Measurements from ENCODE around the gene CCSER1.
"Not testable (repeated sequence)": the region's sequence is repeated elsewhere in the genome, so short reads cannot be mapped to it uniquely, and the experiment has no call there.

CCSER1 gene

DNA sequence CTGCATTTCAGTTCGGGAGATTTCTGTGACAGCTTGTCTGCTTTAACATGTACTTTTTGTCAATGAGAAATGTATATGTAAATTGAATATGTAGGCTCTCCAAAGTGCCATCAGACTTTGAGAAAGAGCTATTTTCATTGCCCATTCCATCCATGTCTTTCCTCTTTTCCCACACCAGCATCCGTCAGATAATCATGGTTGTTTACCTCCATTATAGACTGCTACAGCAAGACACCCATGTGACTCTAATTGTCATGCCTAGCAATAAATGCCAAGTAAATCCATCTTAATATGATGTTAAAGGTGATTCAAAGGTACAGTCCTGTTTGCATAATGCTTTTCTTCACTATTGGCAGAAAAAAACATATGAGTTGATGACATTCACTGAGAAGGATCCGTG, 1157.3 kb downstream of the CCSER1 start:
- no peak for DNase-seq (ENCODE audit: low read depth)

DNA sequence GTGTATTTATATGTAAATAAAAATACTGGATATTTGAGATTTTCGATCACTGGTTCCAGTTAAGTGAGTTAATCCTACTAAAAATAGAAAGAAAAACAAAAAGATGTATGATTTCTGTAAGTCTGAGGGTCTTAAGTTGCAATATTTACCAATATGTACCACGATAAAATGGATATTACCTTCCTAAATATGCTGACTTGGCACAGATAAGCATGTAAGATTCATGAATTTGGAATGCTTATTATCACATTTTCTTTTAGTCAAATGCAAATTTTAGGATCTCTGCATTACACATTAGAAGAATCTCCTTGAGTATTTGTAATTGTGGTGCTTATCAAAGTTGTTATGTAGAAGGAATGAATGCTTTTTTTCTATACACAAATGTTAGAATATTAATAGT, 1158.3 kb downstream of the CCSER1 start:
- DNase-seq (ENCODE audit: low read depth): no peak

DNA sequence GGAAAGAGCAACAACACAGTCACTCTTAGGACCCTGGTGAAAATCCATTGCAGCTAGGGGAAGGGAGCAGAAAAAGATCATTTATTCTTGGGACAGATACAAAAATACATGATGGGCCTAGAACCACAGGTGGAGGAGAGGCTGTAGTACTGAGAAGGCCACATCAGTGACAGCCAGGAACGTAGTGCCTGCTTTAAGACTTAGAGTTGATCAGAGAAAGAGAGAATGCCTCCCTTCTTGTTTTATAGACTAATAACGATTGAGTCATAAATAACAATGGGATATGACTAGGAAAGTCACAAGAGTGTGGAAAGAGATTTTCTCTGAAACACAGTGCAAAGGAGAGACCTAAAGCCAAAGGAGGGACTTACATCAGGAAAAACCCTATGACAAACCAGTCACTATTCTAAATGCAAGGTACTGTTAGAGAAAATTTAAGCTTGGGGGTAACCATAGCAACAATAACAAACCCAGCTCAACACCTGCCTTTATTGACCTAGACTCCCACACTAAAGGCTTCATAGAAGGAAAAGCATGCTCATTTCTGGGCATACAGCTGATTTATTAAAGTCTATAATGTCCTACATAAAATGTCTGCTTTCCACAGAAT, 1161.6 kb downstream of the CCSER1 start:
- no peak for DNase-seq (ENCODE audit: low read depth)

DNA sequence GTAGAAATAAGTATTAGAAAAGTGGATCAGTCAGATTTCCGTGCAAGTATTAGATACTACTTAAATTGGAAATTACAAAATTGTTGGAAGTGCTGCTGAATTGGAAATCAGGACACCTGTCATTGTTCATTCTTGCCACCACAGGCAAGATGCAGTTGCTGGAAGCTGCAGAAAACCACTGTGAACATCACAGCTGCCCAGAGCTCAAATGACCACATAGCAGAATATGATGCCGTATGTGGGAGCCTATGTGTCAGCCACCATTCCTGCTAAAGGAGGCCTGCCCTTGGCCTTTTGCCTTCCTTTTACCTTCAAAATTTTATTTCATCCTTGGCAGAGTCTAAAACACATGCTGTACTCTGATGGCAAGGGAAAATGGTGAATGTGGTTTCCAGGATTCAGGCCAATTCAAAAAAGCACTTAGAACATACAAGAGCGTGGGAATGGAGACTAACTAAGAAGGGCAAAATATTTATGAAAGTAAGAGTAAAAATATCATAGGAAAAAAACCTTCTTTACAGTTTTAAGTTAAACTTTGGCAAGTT, 1171.0 kb downstream of the CCSER1 start:
- DNase-seq (ENCODE audit: low read depth): no peak

DNA sequence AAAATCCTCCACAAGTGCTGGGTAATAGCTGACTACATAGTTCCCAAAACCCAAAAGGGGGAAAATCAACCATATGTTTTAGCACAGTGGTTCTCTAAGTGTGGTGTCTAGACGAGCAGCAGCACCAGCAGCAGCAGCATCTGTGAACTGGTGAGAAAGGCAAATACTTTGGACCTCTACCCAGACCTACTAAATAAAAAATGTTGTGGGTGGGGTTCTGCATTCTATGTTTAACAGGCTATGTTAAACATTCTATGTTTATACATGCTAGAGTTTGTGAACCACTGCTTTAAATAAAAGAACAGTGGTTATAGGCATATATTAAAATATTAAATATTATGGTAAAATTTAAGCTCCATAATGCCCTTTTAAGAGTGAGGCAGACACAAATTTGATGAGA, 1171.6 kb downstream of the CCSER1 start:
- DNase-seq (ENCODE audit: low read depth): no peak

DNA sequence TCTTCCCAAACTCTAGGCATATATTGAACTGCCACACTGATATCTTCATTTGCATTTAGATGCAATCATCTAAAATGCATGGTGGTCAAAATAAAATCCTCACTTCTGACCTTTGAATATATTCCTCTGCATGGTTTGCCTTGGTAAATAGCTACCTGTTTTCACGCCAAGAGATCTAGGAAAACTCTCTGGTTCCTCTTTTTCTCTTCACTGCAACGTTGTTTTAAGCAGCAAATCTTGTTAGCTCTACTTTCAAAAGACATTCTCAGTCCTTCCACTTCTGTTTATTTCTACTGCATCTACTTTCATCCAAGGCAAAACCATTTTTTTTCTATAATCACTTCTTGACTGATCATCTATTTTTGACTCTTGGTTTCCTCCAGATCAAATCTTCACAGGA, 1174.9 kb downstream of the CCSER1 start:
- DNase-seq (ENCODE audit: low read depth): no peak

DNA sequence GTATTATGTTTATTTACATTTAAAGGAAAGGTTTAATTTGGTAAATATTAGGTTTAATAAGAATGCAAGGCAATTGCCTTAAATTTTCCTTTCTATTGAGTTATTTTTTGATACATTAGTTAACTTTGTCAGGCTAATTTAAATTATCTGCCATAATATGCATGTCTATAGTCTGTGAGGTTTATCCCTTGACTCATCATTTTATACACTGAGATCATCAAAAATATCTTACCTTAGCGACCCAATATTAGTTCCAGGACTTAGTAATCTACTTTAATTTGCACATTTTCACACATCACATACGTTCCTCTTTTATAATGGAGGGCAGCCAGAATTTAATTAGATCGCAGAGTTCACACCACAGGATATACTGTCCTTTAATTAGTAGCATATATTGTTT, 1177.1 kb downstream of the CCSER1 start:
- no peak for DNase-seq (ENCODE audit: low read depth)

DNA sequence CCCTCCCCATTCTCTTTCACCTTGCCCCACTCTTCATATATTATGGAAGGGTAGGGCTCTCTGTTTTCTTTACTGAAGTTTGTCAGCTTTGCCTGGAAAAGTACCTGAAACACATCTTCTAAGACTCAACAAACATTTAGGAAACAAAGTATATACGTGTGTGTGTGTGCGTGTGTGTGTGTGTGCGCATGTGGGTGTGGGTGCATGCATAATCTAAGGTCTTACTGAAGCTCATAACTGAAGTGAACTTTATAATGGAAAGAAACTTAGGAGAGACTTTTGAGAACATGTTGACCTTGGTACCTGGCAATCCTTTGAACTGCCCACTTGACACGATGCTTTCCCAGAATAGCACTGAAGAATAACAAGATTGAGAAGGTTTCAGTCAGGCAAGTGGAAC, 1190.2 kb downstream of the CCSER1 start:
- no peak for DNase-seq (ENCODE audit: low read depth)

DNA sequence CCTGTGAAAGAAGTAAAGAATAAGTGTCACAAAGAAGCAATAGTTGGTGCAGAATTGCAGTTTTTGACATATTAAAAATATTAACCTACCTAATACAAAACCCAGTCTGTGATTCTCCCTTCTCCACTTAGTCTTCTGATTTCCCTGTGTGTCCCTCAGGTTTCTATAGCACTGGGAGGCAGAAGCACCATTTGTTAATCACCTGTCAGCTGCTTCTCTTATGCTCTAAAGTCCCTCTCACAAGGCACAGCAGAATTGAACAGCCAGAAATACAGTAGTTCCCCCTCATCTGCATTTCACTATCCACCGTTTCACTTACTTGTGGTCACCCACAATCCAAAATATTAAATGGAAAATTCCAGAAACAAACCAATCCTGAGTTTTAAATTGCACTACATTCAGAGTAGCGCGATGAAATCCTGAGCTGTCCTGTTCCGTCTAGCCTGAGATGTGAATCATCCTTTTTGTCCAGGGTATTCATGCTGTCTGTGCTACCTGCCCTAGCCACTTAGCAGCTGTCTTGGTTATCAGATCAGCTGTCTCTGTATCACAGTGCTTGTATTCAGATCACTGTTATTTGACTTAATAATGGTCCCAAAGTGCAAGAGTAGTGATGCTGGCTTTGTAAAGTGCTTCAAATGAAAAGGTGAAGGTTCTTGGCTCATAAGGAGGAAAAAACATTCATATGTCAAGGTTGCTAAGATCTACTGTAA, 1192.5 kb downstream of the CCSER1 start:
- no peak for DNase-seq (ENCODE audit: low read depth)

DNA sequence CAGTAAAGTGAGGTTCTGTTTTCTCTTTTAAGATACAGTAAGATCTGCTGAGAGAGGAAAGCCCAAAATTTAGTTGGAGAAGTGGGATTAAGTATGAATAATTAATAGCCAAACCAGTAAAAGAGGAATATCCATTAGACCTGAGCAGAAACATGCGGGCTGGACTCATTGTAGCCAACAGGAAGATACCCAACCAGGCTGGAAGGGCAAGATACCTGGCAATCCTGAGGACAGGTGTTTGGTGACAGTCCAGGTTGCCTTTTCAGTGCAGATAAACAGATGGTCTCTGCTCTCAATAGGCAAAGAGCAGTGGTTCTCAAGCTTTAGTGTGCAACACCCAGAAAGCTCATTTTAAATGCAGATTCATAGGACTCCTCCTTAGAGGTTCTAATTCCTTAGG, 1195.8 kb downstream of the CCSER1 start:
- DNase-seq (ENCODE audit: low read depth): no peak

DNA sequence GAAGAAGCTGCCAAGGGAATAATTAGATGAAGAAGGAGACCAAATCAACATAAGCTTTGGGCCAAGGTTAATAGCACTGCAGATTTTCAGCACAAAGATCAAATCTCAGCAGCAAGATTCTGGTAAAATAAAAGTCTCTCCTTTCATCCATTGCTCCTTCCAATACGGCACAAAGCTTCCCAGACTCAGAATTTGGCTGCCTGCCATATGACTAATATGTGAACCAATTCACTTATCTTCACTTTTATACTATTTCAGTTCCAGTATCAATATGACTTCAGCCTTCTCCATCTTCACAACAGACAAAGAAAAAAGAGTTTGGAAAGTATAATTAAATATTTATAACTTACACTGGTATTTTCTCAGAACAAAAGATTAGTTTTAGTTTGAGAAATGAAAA, 1198.3 kb downstream of the CCSER1 start:
- peak; percentile 1 for DNase-seq (ENCODE audit: low read depth)

DNA sequence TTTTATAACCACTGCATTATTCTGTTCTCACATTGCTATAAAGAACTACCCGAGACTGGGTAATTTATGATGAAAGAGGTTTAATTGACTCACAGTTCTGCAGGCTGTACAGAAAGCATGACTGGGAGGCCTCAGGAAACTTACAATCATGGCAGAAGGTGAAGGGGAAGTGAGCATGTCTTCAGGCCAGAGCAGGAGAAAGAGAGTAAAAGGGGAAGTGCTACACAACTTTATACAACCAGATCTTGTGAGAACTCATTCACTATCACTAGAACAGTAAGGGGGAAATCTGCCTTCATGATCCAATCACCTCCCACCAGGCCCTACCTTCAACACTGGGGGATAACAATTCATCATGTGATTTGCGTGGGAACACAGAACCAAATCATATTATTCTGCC, 1199.0 kb downstream of the CCSER1 start:
- not testable (repeated sequence) for DNase-seq (ENCODE audit: low read depth)

DNA sequence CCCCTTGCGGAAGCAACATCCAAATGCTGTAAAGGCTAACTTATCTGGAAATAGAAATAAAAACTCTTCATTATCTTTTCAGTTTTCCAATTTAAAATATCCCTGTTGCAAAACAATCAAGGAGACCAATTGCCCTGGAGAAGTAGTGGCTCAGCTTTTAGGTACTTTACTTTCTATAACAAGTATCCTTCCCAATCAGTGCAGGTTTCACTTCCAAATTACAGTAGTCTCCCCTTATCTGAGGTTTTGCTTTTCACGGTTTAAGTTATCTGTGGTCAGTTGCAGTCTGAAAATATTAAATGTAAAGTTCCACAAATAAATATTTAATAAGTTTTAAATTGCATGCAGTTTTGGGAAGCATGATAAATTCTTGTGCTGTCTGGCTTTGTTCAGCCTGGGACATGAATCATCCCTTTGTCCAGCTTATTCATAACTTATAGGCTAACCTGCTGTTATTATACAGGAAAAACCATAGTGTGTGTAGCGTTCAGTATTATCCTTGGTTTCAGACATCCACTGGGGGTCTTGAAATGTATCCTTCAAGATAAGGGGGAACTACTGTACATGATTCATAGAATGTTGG, 1203.5 kb downstream of the CCSER1 start:
- DNase-seq (ENCODE audit: low read depth): no peak

DNA sequence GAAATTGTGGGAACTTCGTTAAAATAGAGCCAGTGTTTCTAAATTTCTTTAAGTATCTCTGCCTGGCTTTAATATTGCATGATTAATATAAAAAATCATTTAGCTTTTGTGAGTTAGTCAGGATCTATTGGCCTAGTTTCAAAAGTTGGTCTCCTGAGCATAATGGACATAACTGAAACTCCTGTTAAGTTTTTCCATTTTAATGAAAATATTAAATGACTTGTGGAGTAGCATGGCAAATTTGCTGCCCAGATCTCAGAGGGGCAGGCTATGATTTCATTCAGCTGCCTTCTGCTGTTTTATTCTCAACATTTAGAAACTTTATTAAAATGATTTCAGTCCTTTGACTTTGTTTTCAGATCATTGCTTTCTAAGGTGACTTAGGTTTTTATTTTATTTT, 1213.6 kb downstream of the CCSER1 start:
- no peak for DNase-seq (ENCODE audit: low read depth)

DNA sequence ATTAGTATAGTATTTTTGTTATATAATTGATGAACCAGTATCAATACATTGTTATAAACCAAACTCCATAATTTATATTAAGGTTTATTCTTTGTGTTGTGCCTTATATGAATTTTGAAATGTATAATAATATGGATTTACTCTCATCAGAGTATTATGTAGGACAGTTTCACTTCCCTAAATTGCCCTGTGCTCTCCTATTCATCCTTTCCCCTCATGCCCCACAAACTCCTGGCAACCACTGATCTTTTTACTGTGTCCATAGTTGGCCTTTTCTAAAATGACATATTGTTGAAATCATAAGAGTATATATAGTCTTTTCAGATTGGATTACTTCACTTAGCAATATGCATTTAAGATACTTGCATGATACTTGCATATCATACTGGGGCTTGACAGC, 1218.4 kb downstream of the CCSER1 start:
- no peak for DNase-seq (ENCODE audit: low read depth)

DNA sequence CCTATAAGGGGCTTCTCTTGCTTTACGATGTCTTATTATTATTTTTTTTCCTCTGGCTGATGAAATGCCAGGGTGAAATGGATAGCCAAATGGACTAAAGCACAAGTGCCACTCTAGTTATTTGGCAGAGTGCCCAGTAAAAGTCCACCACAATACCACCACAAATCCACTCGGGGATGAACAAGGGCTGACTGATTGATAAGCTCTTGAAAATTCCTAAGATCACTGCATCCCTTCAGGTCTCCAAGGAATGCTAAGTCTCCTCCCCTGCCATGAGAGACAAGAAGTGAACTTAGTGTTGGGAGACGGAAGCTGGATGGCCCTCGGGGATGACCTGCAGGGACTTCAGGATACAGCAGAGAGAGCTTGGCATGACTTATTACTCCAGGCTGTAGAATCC, 1229.3 kb downstream of the CCSER1 start:
- DNase-seq (ENCODE audit: low read depth): not testable (repeated sequence)

DNA sequence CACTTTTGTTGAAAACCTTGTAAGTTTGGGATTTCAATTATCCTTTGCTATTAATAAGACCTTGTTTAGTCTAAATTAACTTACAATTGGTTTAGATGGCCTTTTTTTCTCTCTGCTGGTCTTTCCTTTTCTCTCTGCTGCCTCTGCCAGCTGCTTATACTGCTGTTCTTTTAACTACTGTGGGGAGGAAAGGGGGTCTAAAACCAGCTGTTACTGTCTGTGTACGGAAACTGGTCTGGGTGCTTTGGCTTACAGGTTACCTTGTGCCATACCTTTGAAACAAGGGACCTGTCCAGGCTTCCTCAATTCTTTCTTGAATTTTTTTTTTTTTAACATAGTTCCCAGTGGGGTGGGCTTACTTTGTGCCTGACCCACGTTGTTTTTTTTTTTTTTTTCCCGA, 1230.8 kb downstream of the CCSER1 start:
- DNase-seq (ENCODE audit: low read depth): not testable (repeated sequence)

DNA sequence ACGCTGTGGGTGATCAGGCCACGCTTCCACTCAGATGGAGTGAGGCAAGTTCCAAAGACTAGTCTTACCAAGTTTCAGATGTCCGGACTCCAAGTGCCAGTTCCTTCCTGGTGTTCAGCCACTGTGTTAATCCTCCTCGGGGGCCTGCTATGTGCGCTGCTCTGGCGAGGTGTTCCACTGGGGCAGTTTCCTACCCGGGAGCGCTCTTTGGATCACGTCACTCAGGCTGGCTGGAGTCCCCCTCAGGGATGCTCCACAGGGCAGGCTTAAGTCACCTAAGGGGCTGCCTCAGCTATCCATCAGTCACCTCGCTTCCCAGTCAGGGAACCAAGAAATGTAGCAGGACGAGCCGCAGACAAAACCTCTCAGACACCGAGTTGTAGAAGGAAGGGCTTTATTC, 1231.4 kb downstream of the CCSER1 start:
- DNase-seq (ENCODE audit: low read depth): not testable (repeated sequence)

DNA sequence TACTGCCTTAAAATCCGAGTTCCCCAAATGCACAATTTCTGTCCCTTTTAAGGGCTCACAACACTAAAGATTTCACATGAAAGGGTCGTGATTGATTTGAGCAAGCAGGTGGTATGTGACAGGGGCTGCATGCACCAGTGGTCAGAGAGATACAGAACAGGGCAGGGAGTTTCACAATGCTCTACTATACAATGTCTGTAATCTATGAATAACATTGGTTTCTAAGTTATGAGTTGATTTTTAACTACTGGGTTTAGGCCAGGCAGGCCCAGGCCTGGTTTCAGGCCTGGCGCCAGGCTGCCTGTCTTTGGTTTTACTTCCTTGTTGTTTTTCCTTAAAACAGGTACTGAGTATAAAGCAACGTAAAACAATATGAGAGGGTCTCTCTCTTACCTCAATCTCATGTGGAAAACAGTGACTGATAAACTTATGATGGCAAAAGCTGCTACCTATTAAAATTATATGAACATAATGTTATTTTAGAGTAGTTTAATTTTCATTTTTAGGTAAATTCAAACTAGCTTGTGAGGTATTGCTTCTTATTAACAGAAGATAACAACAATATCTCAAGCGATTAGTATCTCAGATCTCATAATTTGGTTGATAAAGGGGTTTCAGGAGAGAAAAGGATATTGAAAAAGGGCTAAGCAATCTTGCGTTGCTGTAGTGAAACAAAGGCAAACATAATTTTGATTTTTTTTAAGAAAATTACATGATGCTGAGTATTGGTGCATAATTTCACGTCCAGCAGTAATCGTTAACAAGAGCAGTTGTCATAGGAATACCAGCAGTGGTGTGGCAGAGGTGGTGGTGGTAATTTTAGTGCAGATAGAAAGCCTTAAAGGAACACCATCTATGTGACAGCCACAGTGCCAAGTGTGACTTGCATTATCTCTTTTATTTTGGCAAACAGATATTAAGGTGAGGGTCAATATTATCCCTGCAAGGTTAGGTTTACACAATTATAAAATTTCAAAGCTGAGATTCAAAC, 1232.1 kb downstream of the CCSER1 start:
- no peak for DNase-seq (ENCODE audit: low read depth)

DNA sequence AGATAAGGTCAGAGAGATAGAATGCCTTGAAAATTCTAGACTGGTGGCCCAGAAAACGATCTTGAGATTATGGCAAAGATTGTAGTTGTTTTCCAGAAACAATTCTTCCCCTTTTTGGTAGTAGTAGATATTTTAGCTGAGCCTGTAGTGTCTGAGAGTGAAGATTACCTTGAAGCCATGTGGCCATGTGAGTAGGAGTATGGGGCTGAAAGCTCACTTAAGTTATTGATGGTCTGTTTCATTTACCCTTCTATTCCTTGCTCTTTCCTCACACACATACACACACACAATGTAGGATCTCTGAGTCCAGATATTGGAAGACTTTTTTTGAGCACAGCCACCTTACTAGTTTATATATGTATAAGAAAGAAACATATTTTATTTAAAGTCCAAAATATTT, 1234.9 kb downstream of the CCSER1 start:
- DNase-seq (ENCODE audit: low read depth): no peak

DNA sequence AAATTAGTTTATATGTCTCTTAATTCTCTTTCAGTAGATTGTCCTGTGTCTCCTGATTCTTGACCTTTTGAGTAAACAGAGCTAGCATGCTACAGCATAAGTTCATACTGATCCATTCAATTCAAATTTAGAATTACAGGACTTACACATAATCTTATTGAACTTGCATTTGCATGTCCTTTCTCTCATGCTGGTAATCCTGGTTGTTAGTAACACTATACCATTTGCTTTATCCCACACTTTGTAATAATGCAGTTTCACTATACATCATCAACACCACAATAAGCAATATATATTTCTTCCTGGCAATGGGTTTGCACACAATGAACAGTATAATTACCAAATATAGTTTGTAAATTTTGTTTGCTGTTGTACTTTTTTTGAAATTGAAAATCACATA, 1239.4 kb downstream of the CCSER1 start:
- no peak for DNase-seq (ENCODE audit: low read depth)

DNA sequence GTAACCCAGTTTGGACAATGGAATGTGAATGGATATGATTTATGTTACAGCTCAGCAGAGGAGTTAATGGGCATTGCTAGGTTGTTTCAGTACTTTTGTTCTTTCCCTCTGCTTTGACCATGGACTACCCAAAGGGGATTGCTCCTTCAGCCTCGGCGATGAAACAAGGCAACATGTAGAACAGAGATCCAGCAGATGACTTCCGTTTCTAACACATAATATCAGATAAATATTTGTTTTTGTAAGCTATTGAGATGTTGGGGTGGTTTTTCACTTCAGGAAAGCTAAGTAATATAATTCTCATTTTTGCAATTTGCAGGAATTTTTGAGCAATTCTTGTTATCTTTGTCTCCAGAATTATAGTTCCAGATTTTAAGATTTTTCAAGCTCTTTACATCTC, 1241.9 kb downstream of the CCSER1 start:
- no peak for DNase-seq (ENCODE audit: low read depth)

All from EH (cell line).